B cell (primary cell): ENCODE data around the gene TSPAN14. TPM values are rescaled to one million over a fixed set of nuclear protein-coding genes. Genes with fewer than 3 reads are reported as not detected.

Source experiments
- ATAC-seq: fragments of 200-7000 bp; cut with Tn5 transposase; one replicate; pipeline ENCODE4 v1.10.0; 2021; ENCODE audit warnings: low read depth, mild to moderate bottlenecking, moderate number of reproducible peaks, moderate library complexity
- CTCF ChIA-PET: fragments of 350-600 bp; sonication (Branson Sonifier 250); formaldehyde crosslinking; loops from one replicate; lab custom pipeline; 2021; ENCODE audit warnings: antibody characterized with exemption, inconsistent platforms; lab: Charles Lee
- POLR2A ChIA-PET: fragments of 350-600 bp; sonication (Branson Sonifier 250); formaldehyde crosslinking; loops from one replicate; lab custom pipeline; 2021; ENCODE audit warnings: antibody characterized with exemption; lab: Charles Lee
- DNase-seq: peaks from one replicate; pipeline ENCODE4 v3.0.0; 2013
- H2AFZ ChIP-seq: 2 replicates; pipeline ENCODE4 v1.6.1; 2012; ENCODE audit warnings: mild to moderate bottlenecking, low read depth, low read length; ENCODE audit not compliant: insufficient read depth, poor library complexity, severe bottlenecking
- H3K27ac ChIP-seq, 2 donors: 1 replicate in 1 of 2; 2 replicates in 1 of 2; pipeline ENCODE4 v1.5.1; 2012 to 2013; ENCODE audit warnings: low read length in 2 of 2, mild to moderate bottlenecking in 2 of 2, moderate library complexity in 1 of 2
- H3K27me3 ChIP-seq, 4 experiments: fragments of 200-600 bp in 1 of 4; sonication (generic) in 1 of 4; replicated peaks in 1 of 4; 1 replicate in 2 of 4; 2 replicates in 2 of 4; pipeline versions ENCODE4 v1.6.1 to v1.7.0; 2013 to 2016; ENCODE audit warnings: low read length in 3 of 4, mild to moderate bottlenecking in 2 of 4, mixed read lengths in 1 of 4, moderate library complexity in 1 of 4; ENCODE audit not compliant: insufficient read depth in 4 of 4, control insufficient read depth in 3 of 4; ENCODE audit errors: control extremely low read depth in 1 of 4
- H3K36me3 ChIP-seq, 2 experiments: replicated peaks in 1 of 2; 1 replicate in 1 of 2; 2 replicates in 1 of 2; pipeline versions ENCODE4 v1.6.1 to v1.7.1; 2013; ENCODE audit warnings: low read length in 1 of 2; ENCODE audit not compliant: insufficient read depth in 2 of 2, control insufficient read depth in 1 of 2; ENCODE audit errors: control extremely low read depth in 1 of 2, extremely low read depth in 1 of 2
- H3K4me1 ChIP-seq, 2 donors: fragments of 200-600 bp in 1 of 2; sonication (generic) in 1 of 2; 1 replicate in 1 of 2; 2 replicates in 1 of 2; pipeline versions ENCODE4 v1.5.1 to v1.6.1; 2013 to 2017; ENCODE audit warnings: low read length in 2 of 2; ENCODE audit not compliant: control insufficient read depth in 2 of 2, insufficient read depth in 2 of 2
- H3K4me2 ChIP-seq: replicated peaks from 2 replicates; pipeline ENCODE3; 2012; ENCODE audit warnings: mild to moderate bottlenecking, low read depth, low read length; ENCODE audit not compliant: poor library complexity, severe bottlenecking
- H3K4me3 ChIP-seq, 5 experiments: fragments of 200-600 bp in 1 of 5; sonication (generic) in 1 of 5; 1 replicate in 3 of 5; 2 replicates in 2 of 5; pipeline versions ENCODE4 v1.5.1 to v1.7.0; 2011 to 2016; ENCODE audit warnings: low read length in 4 of 5, mild to moderate bottlenecking in 4 of 5, low read depth in 2 of 5, control low read depth in 1 of 5, moderate library complexity in 1 of 5; ENCODE audit not compliant: insufficient read depth in 1 of 5; ENCODE audit errors: control extremely low read depth in 1 of 5, extremely low read depth in 1 of 5
- H3K79me2 ChIP-seq: fragments of 200-600 bp; sonication (generic); one replicate; pipeline ENCODE4 v1.6.0; 2016; ENCODE audit warnings: low read length; ENCODE audit not compliant: control insufficient read depth, insufficient read depth
- H3K9ac ChIP-seq: fragments of 200-600 bp; sonication (generic); 2 replicates; pipeline ENCODE4 v1.6.1; 2017; ENCODE audit warnings: mild to moderate bottlenecking, low read length, moderate library complexity
- H3K9me3 ChIP-seq, 3 donors: one replicate each; pipeline versions ENCODE4 v1.6.1 to v1.7.1; 2013; ENCODE audit warnings: low read length in 2 of 3; ENCODE audit not compliant: control insufficient read depth in 2 of 3, insufficient read depth in 1 of 3; ENCODE audit errors: control extremely low read depth in 1 of 3
- H4K20me1 ChIP-seq: 2 replicates; pipeline ENCODE4 v1.6.0; 2012; ENCODE audit warnings: mild to moderate bottlenecking, low read length; ENCODE audit not compliant: insufficient read depth, control insufficient read depth, poor library complexity, severe bottlenecking
- H3K27ac Mint-ChIP-seq: one replicate; pipeline ENCODE4 v1.8.0; 2021; ENCODE audit warnings: mixed read lengths
- H3K27me3 Mint-ChIP-seq: one replicate; pipeline ENCODE4 v1.8.0; 2021; ENCODE audit warnings: mixed read lengths
- H3K4me1 Mint-ChIP-seq: one replicate; pipeline ENCODE4 v1.8.0; 2021; ENCODE audit warnings: mixed read lengths
- H3K4me3 Mint-ChIP-seq: one replicate; pipeline ENCODE4 v1.8.0; 2021; ENCODE audit warnings: mixed read lengths
- H3K9me3 Mint-ChIP-seq: one replicate; pipeline ENCODE4 v1.8.0; 2022; ENCODE audit warnings: mixed read lengths; ENCODE audit not compliant: insufficient read depth
- CTCF ChIP-seq: fragments of 200-600 bp; IDR thresholded peaks from one replicate; pipeline ENCODE4 v1.8.0; 2022; ENCODE audit warnings: antibody characterized with exemption, mild to moderate bottlenecking
- EZH2 ChIP-seq: IDR thresholded peaks from 2 replicates; pipeline ENCODE4 v1.6.1; 2012; ENCODE audit warnings: borderline replicate concordance, low read depth, mild to moderate bottlenecking, moderate library complexity, low read length; ENCODE audit not compliant: insufficient read depth, poor library complexity, severe bottlenecking
- WGBS: methylation state at CpG from one replicate; pipeline ENCODE4 v1.1.5; 2013; ENCODE audit warnings: missing lambda C conversion rate; ENCODE audit not compliant: insufficient coverage; 5-methylcytosine and 5-hydroxymethylcytosine counted together
- intact Hi-C: fragments of 100-400 bp; cut with micrococcal nuclease; formaldehyde crosslinking; loops from one replicate; pipeline ENCODE4 v1.10.0; 2022
- polyA plus RNA-seq: library from polyadenylated mRNA; depleted of rRNA; stranded (reverse); fragments of >200 nt; gene quantifications from 2 replicates; pipeline ENCODE4 v1.2.3, GENCODE V29; 2012
- total RNA-seq, 2 donors: library from RNA; stranded (reverse); fragments of 120-200 nt in 1 of 2; gene quantifications; 1 replicate in 1 of 2; 2 replicates in 1 of 2; pipeline versions ENCODE4 v1.2.3 to v1.2.4, GENCODE V29; 2013 to 2022

The TSPAN14 gene
- total and polyA plus RNA-seq, 2 donors (not counting 1 experiment from before 2014, with no cell fraction given): 27.8 to 55.3 TPM

- Histone ChIP-seq H3K27me3 (no peaks in the 10 kb centered on the region), H3K9ac (peak overlapping the region; percentile 77), H2AFZ (peak overlapping the region; percentile 85), H3K4me3 (peak overlapping the region in 4 of 5 experiments; percentile 57 to 75 (median 67)), H3K4me1 (peaks cover 25 to 44% of the 10 kb centered on the region in 2 donors), H4K20me1 (no peaks in the 10 kb centered on the region), H3K4me2 (peak overlapping the region; percentile 80), H3K79me2 (no peaks in the 10 kb centered on the region), H3K9me3 (no peaks in the 10 kb centered on the region), H3K36me3 (no peaks in the 10 kb centered on the region), H3K27ac (peak overlapping the region; percentile 76 to 79)
- ChIA-PET POLR2A (no interaction called here), CTCF (interaction anchor here (0.7 to 2.5 kb wide), 12 partner anchors 11 to 482 kb away, joined by 3 to 13 read pairs (median 3); no protein-coding TSS in a partner anchor)
- no peak for TF ChIP-seq CTCF
- TF ChIP-seq EZH2: no peak
- Mint-ChIP-seq H3K9me3 (no peaks in the 10 kb centered on the region), H3K4me3 (peak overlapping the region; percentile 90), H3K27ac (peak overlapping the region; percentile 94), H3K27me3 (no peaks in the 10 kb centered on the region), H3K4me1 (peaks cover 41% of the 10 kb centered on the region)
- intact Hi-C loops: loop anchor here (5.0 to 10.0 kb wide), 2 partner anchors 61 to 128 kb away; no protein-coding TSS in a partner anchor
- 76% methylated on average over 10 of the region's 17 CpGs for WGBS
- no peak for DNase-seq
- ATAC-seq: no peak
Observed at GRCh38 chr10:80536361-80536835, 82.3 kb downstream of the TSPAN14 start.

GRCh38 chr10:80537086-80537735 is 83.1 kb downstream of the TSPAN14 start:
- Histone ChIP-seq H3K36me3 (no peaks in the 10 kb centered on the region), H3K27ac (no peak overlapping the region), H3K4me2 (no peak overlapping the region), H4K20me1 (no peaks in the 10 kb centered on the region), H3K4me3 (no peak overlapping the region), H3K9me3 (no peaks in the 10 kb centered on the region), H2AFZ (peak overlapping the region; percentile 85), H3K9ac (no peak overlapping the region), H3K27me3 (no peaks in the 10 kb centered on the region), H3K79me2 (no peaks in the 10 kb centered on the region), H3K4me1 (peaks cover 33 to 52% of the 10 kb centered on the region in 2 donors)
- no peaks in the 10 kb centered on the region for H3K27me3 Mint-ChIP-seq
- ChIA-PET CTCF (interaction anchor here (1.0 to 2.5 kb wide), 10 partner anchors 11 to 387 kb away, joined by 3 to 13 read pairs (median 4); no protein-coding TSS in a partner anchor), POLR2A (no interaction called here)
- no peaks in the 10 kb centered on the region for H3K9me3 Mint-ChIP-seq
- DNase-seq (no peak), ATAC-seq (no peak)
- TF ChIP-seq EZH2: no peak
- no peak for TF ChIP-seq CTCF
- peak overlapping the region; percentile 90 for H3K4me3 Mint-ChIP-seq
- WGBS: 100% methylated on average over 1 of the region's 8 CpGs
- H3K27ac Mint-ChIP-seq: peak overlapping the region; percentile 73
- intact Hi-C loops: loop anchor here (5.0 to 10.0 kb wide), 2 partner anchors 60 to 128 kb away; no protein-coding TSS in a partner anchor
- peaks cover 49% of the 10 kb centered on the region for H3K4me1 Mint-ChIP-seq
